Measurements from ENCODE around the gene TOP3A.

Gene TOP3A

GRCh38 chr17:18253947-18254821 lies 60.6 kb downstream of the TOP3A start:
- in situ Hi-C loops (cut with MboI; ENCODE audit: low sequenced_read_pairs): no loop called here

- in situ Hi-C loops (cut with MboI; ENCODE audit: low sequenced_read_pairs): no loop called here
Observed at GRCh38 chr17:18253187-18253884, 61.5 kb downstream of the TOP3A start.

GRCh38 chr17:18252160-18252559 lies 62.6 kb downstream of the TOP3A start:
- in situ Hi-C loops (cut with MboI; ENCODE audit: low sequenced_read_pairs): no loop called here

GRCh38 chr17:18251204-18251603 lies 63.6 kb downstream of the TOP3A start:
- in situ Hi-C loops (cut with MboI; ENCODE audit: low sequenced_read_pairs): no loop called here

GRCh38 chr17:18250708-18251107 lies 64.1 kb downstream of the TOP3A start:
- in situ Hi-C loops (cut with MboI; ENCODE audit: low sequenced_read_pairs): no loop called here

GRCh38 chr17:18250259-18250658 lies 64.5 kb downstream of the TOP3A start:
- in situ Hi-C loops (cut with MboI; ENCODE audit: low sequenced_read_pairs): no loop called here

GRCh38 chr17:18248811-18249210 lies 66.0 kb downstream of the TOP3A start:
- in situ Hi-C loops (cut with MboI; ENCODE audit: low sequenced_read_pairs): no loop called here

- in situ Hi-C loops (cut with MboI; ENCODE audit: low sequenced_read_pairs): no loop called here
Observed at GRCh38 chr17:18248300-18248731, 66.5 kb downstream of the TOP3A start.

GRCh38 chr17:18247613-18248001 lies 67.2 kb downstream of the TOP3A start:
- in situ Hi-C loops (cut with MboI; ENCODE audit: low sequenced_read_pairs): no loop called here

GRCh38 chr17:18246880-18247612 lies 67.7 kb downstream of the TOP3A start:
- in situ Hi-C loops (cut with MboI; ENCODE audit: low sequenced_read_pairs): no loop called here

GRCh38 chr17:18246109-18246725 lies 68.6 kb downstream of the TOP3A start:
- in situ Hi-C loops (cut with MboI; ENCODE audit: low sequenced_read_pairs): no loop called here

- in situ Hi-C loops (cut with MboI; ENCODE audit: low sequenced_read_pairs): no loop called here
Observed at GRCh38 chr17:18245038-18245776, 69.6 kb downstream of the TOP3A start.

GRCh38 chr17:18241229-18241871 lies 73.4 kb downstream of the TOP3A start:
- in situ Hi-C loops (cut with MboI; ENCODE audit: low sequenced_read_pairs): no loop called here

- in situ Hi-C loops (cut with MboI; ENCODE audit: low sequenced_read_pairs): no loop called here
Observed at GRCh38 chr17:18240449-18240848, 74.3 kb downstream of the TOP3A start.

- in situ Hi-C loops (cut with MboI; ENCODE audit: low sequenced_read_pairs): no loop called here
Observed at GRCh38 chr17:18238299-18238698, 76.5 kb downstream of the TOP3A start.

GRCh38 chr17:18237461-18237860 lies 77.3 kb downstream of the TOP3A start:
- in situ Hi-C loops (cut with MboI; ENCODE audit: low sequenced_read_pairs): no loop called here

GRCh38 chr17:18236494-18236893 lies 78.3 kb downstream of the TOP3A start:
- in situ Hi-C loops (cut with MboI; ENCODE audit: low sequenced_read_pairs): no loop called here

GRCh38 chr17:18235743-18236256 lies 79.0 kb downstream of the TOP3A start:
- in situ Hi-C loops (cut with MboI; ENCODE audit: low sequenced_read_pairs): no loop called here

GRCh38 chr17:18234853-18235380 lies 79.9 kb downstream of the TOP3A start:
- in situ Hi-C loops (cut with MboI; ENCODE audit: low sequenced_read_pairs): no loop called here
